ENCODE results near the gene FBXO7. TPM values are rescaled to one million over a fixed set of nuclear protein-coding genes. Genes with fewer than 3 reads are reported as not detected.

The FBXO7 gene
- total and polyA plus RNA-seq, 2 experiments from 2014 or later = 38.6 to 68.5 TPM

DNA sequence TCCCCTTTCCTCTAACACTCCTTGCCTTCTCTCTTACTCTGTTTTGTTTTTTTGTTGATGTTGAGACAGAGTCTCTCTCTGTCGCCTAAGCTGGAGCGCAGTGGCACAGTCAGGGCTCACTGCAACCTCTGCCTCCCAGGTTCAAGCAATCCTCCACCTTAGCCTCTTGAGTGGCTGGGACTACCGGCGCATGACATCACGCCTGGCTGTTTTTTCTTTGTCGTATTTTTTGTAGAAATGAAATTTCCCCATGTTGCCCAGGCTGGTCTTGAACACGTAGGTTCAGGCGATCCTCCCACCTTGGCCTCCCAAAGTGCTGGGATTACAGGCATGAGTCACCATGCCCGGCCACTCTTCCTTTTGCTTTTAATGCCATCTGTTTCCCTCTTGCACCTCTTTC, 72.3 kb downstream of the FBXO7 start:
- Mint-ChIP-seq H3K36me3 (ENCODE audit: low read depth) (no peaks in the 10 kb centered on the region), H3K27me3 (ENCODE audit: insufficient read depth, low read depth, poor library complexity) (no peaks in the 10 kb centered on the region)
- TF ChIP-seq, protein P1, sequence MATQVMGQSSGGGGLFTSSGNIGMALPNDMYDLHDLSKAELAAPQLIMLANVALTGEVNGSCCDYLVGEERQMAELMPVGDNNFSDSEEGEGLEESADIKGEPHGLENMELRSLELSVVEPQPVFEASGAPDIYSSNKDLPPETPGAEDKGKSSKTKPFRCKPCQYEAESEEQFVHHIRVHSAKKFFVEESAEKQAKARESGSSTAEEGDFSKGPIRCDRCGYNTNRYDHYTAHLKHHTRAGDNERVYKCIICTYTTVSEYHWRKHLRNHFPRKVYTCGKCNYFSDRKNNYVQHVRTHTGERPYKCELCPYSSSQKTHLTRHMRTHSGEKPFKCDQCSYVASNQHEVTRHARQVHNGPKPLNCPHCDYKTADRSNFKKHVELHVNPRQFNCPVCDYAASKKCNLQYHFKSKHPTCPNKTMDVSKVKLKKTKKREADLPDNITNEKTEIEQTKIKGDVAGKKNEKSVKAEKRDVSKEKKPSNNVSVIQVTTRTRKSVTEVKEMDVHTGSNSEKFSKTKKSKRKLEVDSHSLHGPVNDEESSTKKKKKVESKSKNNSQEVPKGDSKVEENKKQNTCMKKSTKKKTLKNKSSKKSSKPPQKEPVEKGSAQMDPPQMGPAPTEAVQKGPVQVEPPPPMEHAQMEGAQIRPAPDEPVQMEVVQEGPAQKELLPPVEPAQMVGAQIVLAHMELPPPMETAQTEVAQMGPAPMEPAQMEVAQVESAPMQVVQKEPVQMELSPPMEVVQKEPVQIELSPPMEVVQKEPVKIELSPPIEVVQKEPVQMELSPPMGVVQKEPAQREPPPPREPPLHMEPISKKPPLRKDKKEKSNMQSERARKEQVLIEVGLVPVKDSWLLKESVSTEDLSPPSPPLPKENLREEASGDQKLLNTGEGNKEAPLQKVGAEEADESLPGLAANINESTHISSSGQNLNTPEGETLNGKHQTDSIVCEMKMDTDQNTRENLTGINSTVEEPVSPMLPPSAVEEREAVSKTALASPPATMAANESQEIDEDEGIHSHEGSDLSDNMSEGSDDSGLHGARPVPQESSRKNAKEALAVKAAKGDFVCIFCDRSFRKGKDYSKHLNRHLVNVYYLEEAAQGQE (IDR thresholded peaks at IDR 0.05; ENCODE audit: unreplicated experiment) = no peak
- TF ChIP-seq POLR2AphosphoS5 (IDR thresholded peaks at IDR 0.05; ENCODE audit: low read depth) = no peak
- TF ChIP-seq, protein P2, sequence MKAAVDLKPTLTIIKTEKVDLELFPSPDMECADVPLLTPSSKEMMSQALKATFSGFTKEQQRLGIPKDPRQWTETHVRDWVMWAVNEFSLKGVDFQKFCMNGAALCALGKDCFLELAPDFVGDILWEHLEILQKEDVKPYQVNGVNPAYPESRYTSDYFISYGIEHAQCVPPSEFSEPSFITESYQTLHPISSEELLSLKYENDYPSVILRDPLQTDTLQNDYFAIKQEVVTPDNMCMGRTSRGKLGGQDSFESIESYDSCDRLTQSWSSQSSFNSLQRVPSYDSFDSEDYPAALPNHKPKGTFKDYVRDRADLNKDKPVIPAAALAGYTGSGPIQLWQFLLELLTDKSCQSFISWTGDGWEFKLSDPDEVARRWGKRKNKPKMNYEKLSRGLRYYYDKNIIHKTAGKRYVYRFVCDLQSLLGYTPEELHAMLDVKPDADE (IDR thresholded peaks at IDR 0.05) = no peak
- no peak for TF ChIP-seq EZH2phosphoT487 (IDR thresholded peaks at IDR 0.05; ENCODE audit: unreplicated experiment)

DNA sequence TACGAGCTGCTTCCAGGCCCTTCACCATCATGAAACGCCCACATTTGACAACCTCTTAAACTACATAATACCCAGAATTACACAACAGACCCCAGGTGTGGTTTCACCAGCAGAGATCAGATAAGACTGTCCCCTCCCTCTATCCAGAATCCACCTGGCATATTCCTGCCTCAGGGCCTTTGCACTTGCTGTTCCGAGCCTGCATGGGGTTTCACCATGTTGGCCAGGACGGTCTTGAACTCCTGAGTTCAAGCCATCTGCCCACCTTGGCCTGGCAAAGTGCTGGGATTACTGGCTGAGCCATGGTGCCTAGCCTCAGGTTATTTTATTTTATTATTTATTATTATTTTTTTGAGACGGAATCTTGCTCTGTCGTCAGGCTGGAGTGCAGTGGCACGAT, 73.4 kb downstream of the FBXO7 start:
- no peak overlapping the region for H3K27ac ChIP-seq (ENCODE audit: low read depth)
- Mint-ChIP-seq H3K9me3 (no peaks in the 10 kb centered on the region), H3K27ac (no peak overlapping the region), H3K4me1 (no peaks in the 10 kb centered on the region), H3K27me3 (ENCODE audit: insufficient read depth, low read depth, poor library complexity) (no peaks in the 10 kb centered on the region), H3K4me3 (no peak overlapping the region), H3K36me3 (ENCODE audit: low read depth) (no peaks in the 10 kb centered on the region)
- H2AFZ ChIP-seq = no peak overlapping the region
- no peak overlapping the region for H3K4me2 ChIP-seq
- no peaks in the 10 kb centered on the region for H3K9me2 ChIP-seq (ENCODE audit: insufficient read depth)
- DNase-seq (ENCODE audit: low spot score) = no peak
- H3K4me3 ChIP-seq = no peak overlapping the region
- no peaks in the 10 kb centered on the region for H3K36me3 ChIP-seq (ENCODE audit: insufficient read depth)
- no peaks in the 10 kb centered on the region for H3K79me2 ChIP-seq (replicated peaks; ENCODE audit: insufficient read depth)
- TF ChIP-seq, protein P3, sequence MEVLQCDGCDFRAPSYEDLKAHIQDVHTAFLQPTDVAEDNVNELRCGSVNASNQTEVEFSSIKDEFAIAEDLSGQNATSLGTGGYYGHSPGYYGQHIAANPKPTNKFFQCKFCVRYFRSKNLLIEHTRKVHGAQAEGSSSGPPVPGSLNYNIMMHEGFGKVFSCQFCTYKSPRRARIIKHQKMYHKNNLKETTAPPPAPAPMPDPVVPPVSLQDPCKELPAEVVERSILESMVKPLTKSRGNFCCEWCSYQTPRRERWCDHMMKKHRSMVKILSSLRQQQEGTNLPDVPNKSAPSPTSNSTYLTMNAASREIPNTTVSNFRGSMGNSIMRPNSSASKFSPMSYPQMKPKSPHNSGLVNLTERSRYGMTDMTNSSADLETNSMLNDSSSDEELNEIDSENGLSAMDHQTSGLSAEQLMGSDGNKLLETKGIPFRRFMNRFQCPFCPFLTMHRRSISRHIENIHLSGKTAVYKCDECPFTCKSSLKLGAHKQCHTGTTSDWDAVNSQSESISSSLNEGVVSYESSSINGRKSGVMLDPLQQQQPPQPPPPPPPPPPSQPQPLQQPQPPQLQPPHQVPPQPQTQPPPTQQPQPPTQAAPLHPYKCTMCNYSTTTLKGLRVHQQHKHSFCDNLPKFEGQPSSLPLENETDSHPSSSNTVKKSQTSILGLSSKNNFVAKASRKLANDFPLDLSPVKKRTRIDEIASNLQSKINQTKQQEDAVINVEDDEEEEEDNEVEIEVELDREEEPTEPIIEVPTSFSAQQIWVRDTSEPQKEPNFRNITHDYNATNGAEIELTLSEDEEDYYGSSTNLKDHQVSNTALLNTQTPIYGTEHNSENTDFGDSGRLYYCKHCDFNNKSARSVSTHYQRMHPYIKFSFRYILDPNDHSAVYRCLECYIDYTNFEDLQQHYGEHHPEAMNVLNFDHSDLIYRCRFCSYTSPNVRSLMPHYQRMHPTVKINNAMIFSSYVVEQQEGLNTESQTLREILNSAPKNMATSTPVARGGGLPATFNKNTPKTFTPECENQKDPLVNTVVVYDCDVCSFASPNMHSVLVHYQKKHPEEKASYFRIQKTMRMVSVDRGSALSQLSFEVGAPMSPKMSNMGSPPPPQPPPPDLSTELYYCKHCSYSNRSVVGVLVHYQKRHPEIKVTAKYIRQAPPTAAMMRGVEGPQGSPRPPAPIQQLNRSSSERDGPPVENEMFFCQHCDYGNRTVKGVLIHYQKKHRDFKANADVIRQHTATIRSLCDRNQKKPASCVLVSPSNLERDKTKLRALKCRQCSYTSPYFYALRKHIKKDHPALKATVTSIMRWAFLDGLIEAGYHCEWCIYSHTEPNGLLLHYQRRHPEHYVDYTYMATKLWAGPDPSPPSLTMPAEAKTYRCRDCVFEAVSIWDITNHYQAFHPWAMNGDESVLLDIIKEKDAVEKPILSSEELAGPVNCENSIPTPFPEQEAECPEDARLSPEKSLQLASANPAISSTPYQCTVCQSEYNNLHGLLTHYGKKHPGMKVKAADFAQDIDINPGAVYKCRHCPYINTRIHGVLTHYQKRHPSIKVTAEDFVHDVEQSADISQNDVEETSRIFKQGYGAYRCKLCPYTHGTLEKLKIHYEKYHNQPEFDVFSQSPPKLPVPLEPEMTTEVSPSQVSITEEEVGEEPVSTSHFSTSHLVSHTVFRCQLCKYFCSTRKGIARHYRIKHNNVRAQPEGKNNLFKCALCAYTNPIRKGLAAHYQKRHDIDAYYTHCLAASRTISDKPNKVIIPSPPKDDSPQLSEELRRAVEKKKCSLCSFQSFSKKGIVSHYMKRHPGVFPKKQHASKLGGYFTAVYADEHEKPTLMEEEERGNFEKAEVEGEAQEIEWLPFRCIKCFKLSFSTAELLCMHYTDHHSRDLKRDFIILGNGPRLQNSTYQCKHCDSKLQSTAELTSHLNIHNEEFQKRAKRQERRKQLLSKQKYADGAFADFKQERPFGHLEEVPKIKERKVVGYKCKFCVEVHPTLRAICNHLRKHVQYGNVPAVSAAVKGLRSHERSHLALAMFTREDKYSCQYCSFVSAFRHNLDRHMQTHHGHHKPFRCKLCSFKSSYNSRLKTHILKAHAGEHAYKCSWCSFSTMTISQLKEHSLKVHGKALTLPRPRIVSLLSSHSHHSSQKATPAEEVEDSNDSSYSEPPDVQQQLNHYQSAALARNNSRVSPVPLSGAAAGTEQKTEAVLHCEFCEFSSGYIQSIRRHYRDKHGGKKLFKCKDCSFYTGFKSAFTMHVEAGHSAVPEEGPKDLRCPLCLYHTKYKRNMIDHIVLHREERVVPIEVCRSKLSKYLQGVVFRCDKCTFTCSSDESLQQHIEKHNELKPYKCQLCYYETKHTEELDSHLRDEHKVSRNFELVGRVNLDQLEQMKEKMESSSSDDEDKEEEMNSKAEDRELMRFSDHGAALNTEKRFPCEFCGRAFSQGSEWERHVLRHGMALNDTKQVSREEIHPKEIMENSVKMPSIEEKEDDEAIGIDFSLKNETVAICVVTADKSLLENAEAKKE (CRISPR knock-in tag; IDR thresholded peaks at IDR 0.05) = no peak
- TF ChIP-seq POLR2AphosphoS5 (IDR thresholded peaks at IDR 0.05; ENCODE audit: low read depth) (no peak), JUNB (IDR thresholded peaks at IDR 0.05; ENCODE audit: unreplicated experiment) (no peak)
- TF ChIP-seq, protein P2 (IDR thresholded peaks at IDR 0.05) = no peak
- TF ChIP-seq, protein P4, sequence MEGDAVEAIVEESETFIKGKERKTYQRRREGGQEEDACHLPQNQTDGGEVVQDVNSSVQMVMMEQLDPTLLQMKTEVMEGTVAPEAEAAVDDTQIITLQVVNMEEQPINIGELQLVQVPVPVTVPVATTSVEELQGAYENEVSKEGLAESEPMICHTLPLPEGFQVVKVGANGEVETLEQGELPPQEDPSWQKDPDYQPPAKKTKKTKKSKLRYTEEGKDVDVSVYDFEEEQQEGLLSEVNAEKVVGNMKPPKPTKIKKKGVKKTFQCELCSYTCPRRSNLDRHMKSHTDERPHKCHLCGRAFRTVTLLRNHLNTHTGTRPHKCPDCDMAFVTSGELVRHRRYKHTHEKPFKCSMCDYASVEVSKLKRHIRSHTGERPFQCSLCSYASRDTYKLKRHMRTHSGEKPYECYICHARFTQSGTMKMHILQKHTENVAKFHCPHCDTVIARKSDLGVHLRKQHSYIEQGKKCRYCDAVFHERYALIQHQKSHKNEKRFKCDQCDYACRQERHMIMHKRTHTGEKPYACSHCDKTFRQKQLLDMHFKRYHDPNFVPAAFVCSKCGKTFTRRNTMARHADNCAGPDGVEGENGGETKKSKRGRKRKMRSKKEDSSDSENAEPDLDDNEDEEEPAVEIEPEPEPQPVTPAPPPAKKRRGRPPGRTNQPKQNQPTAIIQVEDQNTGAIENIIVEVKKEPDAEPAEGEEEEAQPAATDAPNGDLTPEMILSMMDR (conservative IDR thresholded peaks at IDR 0.05; ENCODE audit: low read depth in 2 of 2) = no peak
- no peaks in the 10 kb centered on the region for H3K27me3 ChIP-seq (ENCODE audit: insufficient read depth)
- no peaks in the 10 kb centered on the region for H3K4me1 ChIP-seq (ENCODE audit: insufficient read depth)
- H3F3A ChIP-seq (replicated peaks; ENCODE audit: low read depth) = no peaks in the 10 kb centered on the region
- no peaks in the 10 kb centered on the region; the same call in 1 of the 2 replicates for H4K20me1 ChIP-seq (replicated peaks; ENCODE audit: insufficient read depth)
- ATAC-seq = no peak

More for the DNA sequence above, 72.3 kb downstream of the FBXO7 start:
- no peaks in the 10 kb centered on the region for H3K9me2 ChIP-seq (ENCODE audit: insufficient read depth)
- no peaks in the 10 kb centered on the region for H3K36me3 ChIP-seq (ENCODE audit: insufficient read depth)
- H2AFZ ChIP-seq = no peak overlapping the region
- H3K27me3 ChIP-seq (ENCODE audit: insufficient read depth) = no peaks in the 10 kb centered on the region
- Mint-ChIP-seq H3K4me1 (no peaks in the 10 kb centered on the region), H3K4me3 (no peak overlapping the region), H3K9me3 (no peaks in the 10 kb centered on the region), H3K27ac (no peak overlapping the region)
- no peak for ATAC-seq
- H4K20me1 ChIP-seq (replicated peaks; ENCODE audit: insufficient read depth) = no peaks in the 10 kb centered on the region; the same call in 1 of the 2 replicates
- no peaks in the 10 kb centered on the region for H3K79me2 ChIP-seq (replicated peaks; ENCODE audit: insufficient read depth)
- H3K27ac ChIP-seq (ENCODE audit: low read depth) = no peak overlapping the region
- H3K4me1 ChIP-seq (ENCODE audit: insufficient read depth) = no peaks in the 10 kb centered on the region
- H3K4me3 ChIP-seq = no peak overlapping the region
- H3F3A ChIP-seq (replicated peaks; ENCODE audit: low read depth) = no peaks in the 10 kb centered on the region
- H3K4me2 ChIP-seq = no peak overlapping the region
- DNase-seq (ENCODE audit: low spot score) = no peak
